DMS 273 (cell line): Measurements from ENCODE around the gene SLAMF7.
"Not testable (repeated sequence)": the region's sequence is repeated elsewhere in the genome, so short reads cannot be mapped to it uniquely, and the experiment has no call there.

Experiments used
- DNase-seq: peaks from one replicate; lab custom pipeline; 2025; ENCODE audit not compliant: unreplicated experiment; lab: John Stamatoyannopoulos, UW

SLAMF7 gene

DNA sequence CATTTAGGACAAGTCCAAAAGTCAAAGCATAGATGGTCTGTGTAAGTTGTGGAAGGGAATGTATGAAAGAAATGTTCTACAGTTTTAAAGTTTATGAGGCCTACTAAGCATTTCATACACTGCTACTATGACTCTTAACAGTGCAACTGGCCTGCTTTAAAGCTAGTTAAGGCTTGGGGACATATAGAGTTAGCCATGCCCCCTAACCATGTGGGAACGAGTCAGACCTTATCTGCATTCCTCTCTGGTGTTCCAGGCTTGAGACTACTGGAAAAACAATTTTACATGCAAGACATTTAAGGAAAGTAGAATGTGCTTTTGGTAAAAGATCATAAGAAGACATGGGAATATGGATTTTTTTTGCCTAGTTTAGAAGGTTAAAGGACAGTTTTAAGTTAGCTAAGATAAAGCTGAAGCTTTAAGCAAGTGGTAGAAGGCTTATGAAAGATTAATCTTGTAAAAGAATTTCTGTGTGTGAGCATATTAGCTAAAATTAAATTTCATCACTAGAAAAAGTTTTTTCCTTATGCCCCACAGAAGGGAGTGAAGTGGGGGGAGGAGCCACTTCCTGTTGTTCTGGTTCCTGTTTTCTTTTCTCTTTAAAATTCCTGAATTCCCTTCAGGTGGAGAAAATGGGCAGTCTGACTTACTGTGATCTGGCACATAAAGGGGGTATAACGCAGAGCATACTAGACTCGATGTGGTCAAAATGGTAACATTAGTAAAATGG is 18.5 kb upstream of the SLAMF7 start:
- DNase-seq, result no peak

DNA sequence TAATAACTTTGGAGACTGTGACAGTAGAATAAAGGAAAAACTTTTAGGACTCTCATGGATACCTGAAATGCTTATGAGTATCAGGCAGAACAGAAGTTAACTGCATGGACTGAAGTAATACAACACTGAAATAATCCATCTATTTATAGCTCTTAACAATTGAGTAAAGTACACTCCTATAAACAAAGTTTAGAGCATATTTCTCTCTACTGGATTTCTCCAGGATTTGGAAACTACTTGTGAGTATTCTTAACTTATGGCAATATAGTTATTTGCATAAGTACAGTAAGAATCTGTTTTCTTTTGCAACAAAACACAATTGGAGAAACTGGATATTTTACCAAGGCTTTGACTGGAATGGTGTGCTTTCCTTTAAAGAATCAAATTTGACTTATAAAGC is 17.6 kb upstream of the SLAMF7 start:
- no peak for DNase-seq

DNA sequence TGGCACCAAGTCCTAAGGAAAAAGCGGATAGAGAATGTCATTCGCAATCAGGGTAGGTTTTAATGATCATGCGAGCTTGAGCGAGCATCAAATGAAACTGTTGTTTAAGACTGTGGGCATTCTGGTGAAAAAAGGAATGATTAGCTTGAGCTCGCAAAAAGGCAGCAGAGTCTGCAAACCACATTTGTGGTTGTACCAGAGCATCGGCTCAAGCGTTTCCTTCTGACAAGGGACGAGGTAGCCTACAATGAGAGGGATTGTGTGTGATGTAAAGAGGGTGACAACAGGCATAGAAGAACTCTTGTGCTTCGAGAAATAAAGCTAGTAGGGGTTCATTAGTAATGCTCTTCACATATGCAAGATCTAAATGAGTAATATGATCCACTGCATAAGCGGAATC is 16.3 kb upstream of the SLAMF7 start:
- DNase-seq, result no peak

DNA sequence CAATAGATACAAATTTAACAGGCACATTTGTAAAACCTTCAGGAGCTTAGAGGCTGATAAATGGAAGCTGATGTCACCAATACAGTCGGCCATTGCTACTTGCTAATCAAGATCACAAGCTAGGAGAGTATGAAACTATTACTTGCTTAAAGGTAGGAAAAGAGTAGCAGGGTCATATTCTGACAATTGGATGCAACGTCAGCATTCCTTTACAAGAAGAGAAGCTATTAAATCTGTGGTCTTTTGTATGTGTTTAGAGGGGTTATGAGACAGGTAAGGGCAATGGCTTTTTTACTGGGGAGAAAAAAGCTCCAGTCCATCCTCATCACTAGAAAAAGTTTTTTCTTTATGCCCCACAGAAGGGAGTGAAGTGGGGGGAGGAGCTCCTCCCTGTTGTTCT is 15.7 kb upstream of the SLAMF7 start:
- DNase-seq, result no peak

DNA sequence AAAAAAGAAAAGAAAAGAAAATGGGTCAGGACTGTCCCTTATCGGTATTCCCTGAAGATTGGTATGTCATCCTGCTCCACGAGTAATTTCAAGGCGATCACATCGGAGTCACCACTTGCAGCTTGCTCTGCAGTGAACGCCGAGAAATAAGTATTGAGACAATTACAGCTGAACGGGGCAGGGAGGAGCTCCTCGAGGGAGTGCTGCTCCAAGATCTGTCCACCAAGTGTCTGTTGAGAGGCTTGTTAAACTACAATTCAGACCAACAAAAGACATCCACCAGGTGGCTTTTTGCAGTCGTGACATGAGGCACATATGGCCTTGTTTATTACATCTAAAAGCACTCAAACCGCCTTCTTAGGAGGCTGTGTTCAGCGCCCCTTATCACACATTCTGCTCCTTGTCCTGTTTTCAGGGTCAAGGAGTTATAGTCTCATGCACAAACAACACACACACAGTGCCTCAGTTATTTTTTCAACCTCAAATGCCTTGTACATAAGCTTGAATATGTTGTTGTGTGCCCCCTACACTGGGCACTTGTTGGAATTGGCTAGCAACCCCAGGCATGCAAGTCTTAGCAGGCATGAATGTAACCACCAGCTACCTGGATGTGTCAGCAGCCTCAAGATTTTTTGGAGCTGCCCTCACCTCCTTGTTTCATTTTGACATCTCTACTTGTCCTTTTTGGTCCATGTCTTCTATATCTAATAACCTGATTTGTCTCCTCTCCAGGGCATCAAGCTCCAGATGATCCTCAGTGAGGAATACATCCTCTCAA is 14.4 kb upstream of the SLAMF7 start:
- peak; percentile 6 for DNase-seq

DNA sequence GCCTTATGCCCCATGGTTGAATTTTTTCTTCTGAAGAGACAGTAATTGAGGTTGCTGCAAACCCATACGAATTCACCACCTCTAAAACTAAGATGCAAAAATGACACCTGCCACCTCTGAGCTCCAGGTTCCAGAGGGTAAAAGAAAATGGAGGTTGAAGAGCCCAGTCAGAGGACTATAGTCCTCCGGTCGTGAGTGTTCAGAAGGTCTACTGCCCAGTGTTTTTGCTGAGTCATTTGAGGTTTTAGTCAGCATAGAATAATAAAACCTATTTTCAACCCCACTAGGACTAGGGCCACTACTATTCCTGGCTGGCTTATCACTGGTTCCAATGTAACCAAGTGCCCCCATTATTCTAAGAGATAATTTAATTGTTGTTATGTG is 12.9 kb upstream of the SLAMF7 start:
- DNase-seq, result no peak

DNA sequence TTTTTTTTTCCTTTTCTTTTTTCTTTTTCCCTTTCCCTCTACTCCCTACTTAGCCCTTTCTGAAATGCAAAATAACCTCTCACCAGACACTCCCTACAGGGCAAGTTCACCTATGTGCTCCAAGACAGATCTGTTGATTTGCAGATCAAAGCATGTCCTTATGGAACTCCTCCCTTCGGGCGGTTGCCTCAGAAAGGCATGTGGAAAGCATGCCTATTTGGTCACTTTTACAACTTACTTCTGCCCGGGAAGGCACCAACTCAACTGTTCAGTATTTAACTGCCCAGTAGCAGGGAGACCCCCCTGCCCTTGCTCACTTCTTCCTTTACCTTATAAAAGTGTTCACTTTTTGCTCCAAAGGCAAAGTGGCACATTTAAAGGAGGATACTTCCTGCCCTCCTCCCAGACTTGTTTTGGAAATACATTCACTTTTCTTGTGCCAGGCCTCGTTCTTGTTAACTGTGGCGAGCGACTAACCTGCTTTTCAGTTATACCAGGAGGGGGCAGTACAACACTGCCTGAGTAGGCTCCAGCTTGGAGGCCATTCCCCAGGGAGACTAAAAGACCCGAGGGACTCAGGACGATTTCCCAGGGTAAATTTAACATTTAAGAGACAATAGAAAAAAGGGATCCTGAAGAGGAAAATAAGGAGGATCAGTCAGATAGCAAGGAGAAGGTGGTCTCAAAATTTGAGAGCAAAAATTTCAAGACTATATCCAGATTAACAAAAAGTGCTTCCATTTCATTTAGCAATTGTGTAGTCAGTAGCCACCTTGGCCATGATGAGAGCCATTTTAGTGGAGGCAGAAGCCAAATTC is 12.3 kb upstream of the SLAMF7 start:
- peak; percentile 76 for DNase-seq

DNA sequence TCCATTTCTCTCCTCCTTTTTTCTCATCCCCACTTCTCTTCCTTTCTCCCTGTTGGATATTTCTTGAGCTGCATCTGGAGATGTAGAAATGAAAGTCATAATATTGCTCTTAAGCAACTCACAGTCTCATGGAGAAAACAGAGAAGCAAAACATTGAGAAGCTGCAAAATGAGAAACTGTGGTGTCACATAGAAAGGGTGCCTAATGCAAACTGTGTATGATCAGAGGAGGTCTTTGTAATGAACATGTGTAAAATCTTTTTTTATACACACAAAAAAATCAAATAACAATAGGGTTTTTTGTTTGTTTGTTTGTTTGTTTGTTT is 11.8 kb upstream of the SLAMF7 start:
- DNase-seq, result no peak

DNA sequence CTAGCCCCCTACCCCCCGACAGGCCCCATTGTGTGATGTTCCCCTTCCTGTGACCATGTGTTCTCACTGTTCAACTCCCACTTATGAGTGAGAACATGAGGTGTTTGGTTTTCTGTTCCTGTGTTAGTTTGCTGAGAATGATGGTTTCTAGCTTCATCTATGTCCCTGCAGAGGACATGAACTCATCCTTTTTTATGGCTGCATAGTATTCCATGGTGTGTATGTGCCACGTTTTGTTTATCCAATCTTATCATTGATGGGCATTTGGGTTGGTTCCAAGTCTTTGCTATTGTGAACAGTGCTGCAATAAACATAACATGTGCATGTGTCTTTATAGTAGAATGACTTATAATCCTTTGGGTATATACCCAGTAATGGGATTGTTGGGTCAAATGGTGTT is 7.5 kb upstream of the SLAMF7 start:
- not testable (repeated sequence) for DNase-seq

DNA sequence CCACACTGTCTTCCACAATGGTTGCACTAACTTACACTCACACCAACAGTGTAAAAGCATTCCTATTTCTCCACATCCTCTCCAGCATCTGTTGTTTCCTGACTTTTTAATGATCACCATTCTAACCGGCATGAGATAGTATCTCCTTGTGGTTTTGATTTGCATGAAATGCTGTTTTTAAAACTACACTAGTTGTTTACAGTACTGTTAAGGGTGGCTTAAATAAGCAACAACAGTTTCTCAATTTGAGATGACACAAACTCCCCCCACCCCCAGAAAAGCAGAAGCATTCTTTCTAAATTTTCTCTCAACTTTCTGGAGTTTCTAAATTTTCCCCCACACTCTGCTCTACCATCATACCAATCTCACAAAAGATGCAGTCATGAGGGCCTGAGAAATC is 7.1 kb upstream of the SLAMF7 start:
- no peak for DNase-seq

DNA sequence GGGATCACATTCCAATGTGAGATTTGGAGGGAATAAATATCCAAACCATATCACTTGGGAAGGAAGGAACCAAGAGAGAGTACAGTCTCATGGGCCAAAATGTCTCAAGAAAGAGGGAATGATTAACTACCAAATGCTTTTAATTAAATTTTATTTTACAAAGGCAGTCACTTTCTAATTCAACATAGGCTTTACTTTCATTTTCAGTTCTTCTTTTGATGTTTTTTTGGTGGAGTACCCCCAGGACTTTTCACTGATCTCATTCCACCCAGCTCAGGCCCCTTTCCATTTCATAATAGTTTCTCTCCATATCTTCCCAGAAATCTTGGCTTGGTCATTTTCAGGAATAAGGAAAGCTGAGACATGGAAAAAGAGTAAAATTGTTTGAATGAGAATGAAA is 5.1 kb upstream of the SLAMF7 start:
- DNase-seq, result no peak

DNA sequence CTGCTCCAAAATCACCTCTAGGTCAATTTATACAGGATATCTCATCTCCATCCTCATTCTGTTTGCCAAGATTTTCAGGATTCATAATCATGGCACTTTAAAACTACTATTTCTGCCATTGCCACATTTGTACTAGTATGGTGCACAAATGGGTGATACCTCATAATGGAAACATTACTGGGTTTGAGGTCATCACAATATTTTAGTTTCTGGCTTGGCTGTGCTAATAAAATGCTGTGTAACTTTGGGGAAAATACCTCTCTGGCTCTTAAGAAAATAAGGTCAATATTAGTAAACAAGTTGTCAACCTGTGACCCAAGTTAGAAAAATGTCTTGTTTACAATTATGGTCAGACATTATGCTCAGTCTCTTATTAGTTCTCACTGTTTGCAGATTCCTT is 4.7 kb upstream of the SLAMF7 start:
- no peak for DNase-seq

DNA sequence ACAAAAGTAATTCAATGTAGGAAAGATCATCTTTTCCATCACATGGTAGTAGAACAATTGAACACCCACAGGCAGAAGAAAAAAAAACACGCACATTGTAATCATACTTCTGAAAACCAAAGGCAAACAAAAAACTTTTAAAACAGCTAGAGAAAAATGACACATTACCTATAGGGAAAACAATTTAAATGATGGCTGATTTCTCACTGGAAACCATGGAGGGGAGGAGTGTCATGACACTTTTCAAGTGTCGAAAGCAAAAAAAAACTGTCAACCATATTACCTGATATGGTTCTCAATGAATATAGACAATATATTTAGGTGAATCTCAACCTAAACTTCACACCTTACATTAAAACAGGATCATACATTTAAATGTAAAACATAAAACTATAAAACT is 776 bp upstream of the SLAMF7 start:
- no peak for DNase-seq

DNA sequence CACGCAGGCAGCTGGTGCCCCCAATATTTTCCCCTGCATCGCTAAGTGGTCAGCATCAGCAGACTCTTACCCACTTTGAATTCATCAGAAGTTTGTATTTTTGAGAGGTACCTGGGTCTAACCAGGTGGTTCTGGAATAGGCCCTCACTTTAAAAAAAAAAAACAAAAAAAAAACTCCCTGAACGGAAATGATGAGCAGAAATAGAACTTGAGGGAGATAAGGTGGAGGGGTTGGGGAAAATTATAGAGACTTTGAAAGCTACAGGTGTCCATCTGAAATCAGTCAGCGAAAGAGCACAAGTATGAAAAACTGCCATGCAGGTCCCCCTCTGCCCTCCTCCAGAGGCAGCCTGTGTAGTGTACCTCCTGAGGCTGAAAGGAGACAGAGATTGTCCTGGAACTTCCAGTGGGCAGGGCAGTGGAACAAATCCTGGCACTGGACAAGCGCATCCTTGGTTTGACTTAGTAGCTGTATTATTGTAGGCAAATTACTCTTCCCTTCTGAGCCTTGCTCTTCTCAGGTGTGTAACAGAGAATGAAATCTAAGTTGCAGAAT is 1.2 kb downstream of the SLAMF7 start:
- no peak for DNase-seq

DNA sequence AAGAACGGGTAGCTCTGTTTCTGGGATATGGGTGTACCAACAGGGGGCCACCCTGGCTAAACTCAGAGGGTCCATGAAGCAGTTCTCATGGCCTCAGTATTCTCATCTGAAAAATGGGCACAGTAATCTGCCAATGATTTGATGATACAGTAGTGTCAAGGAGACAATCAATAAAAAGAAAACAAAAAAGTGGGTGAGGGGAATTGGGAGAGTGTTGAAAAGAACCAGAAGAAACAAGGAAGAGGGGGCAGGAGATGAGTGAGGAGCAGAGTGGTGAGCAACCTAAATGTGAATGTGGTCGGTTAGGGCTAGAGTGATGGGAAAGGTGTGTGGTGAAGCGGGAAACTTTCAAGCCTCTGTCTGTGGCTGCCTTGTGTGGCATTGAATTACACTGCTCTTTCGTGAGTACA is 2.0 kb downstream of the SLAMF7 start:
- DNase-seq, result no peak

DNA sequence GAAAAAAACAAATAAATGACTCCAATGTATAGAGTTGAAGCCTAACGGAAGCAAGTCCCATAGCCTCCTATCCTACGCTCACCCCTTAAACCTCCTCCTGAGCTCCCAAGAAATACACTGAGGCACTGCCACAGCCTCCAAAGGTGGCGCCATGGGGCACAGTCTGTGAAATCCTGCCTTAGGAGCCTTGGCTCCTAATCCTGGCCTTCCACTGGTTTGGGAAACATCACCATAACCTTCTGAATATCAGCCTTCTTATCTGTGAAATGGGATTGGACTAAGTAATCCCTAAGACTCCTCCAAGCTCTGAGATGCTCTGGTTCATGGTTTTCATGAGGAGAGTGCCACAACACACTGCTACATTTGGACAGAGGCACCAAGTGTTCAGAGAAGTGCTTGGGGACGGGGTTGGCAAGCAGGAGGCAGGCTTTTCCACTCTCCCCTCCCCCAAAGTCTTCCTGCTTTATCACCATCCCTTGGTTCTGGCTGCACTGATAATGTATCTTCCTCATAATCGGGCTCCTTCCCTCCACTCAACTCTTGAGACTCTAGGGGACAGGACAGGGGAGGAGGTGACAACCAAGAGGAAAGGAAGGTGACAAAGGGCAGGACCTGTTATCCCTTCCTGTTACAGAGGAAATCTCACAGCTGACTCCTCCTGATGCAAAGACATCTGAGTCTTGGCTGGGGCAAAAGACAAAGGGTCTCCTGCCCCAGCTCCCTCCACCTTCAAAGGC is 2.7 kb downstream of the SLAMF7 start:
- DNase-seq, result no peak

DNA sequence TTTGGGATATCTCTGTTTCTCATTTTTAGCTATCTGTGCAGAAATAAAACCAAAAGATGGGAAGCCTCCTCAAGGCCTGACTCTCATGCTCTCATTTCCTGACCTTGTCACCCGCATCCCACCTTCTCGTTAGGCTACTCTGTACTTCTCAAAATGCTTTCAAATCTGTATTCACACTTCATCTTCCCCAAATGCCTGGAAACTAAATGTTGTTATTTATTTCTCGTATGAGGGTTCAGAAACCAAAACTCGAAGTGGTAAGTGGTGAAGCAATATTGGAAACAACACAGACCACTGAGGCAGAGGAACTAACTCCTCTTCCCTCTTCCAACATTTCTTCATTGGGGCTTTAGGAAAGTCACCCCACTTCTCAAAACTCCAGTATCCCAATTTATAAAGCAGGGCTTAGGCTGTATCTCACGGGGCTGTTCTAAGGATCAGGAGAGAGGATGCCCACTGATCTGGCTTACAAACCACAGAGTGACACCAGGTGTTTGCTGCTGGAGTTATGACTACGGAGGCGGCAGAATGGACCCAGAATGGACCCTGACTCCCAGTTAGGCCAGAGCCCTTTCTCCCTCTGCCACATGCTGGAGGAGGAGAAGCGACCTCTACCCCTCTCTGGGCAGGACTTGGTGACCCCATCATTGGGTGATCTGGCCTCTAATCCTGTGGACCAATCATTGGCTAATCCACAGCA is 3.5 kb downstream of the SLAMF7 start:
- DNase-seq, result no peak

DNA sequence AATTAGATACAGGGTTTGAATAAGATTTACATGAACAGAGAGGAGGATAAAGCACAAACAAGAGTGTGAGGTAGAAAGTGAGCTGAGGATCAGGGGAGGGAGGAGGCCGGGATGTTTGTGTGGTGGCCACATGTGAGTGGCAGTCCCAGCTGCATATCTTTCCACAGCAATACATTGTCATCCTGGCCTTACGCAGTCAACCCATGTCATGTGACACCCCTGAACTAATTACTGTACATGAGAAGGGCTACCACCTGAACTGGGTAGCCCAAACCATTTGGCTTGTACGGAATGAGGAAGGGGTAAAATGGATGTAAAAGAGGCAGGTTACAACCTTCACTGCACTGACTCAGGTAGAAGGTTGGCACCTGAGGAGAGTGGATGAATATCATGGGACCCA is 4.2 kb downstream of the SLAMF7 start:
- no peak for DNase-seq

DNA sequence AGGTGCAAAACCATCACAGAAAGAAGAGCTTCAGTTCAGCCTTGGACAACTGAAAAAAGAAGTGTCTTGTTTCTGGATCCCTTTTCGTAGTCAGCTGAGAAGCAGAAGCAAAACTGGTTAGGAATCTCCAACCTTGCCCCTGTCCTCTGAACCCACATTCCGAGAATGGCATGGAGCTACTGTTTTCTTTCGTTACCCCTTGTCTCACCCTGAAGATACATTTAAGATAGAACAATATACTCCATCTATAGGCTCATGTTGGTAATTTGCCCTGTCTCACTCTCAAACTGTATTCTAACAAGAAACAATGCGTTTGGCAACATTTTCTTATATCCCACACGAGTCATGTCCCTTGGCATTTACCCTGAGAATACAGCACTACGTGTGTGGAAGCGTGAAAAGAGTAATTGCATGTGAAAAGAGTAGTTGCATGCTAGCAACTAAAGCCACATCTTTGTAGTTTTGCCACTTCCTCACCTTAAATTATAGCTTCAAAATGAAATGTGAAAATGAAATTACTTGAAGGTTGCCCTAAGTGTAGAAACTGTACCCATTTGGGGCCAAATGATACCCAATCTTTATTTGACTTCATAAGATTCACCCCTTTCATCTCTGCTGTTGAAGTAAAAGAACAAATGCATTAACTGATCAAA is 5.3 kb downstream of the SLAMF7 start:
- no peak for DNase-seq
